AG09309 (cell line): ENCODE results near the gene EFNA4.

Experiments
- DNase-seq: peaks from one replicate; pipeline ENCODE4 v3.0.0-alpha.2; 2010; ENCODE audit warnings: low read depth
- H3K4me3 ChIP-seq: 2 replicates; pipeline ENCODE4 v1.5.1; 2011; ENCODE audit warnings: mild to moderate bottlenecking, low read depth, low read length, moderate library complexity; ENCODE audit not compliant: control insufficient read depth
- TF ChIP-seq, protein P1 (sequence below): IDR thresholded peaks from 2 replicates; pipeline ENCODE4 v1.5.1; 2011; ENCODE audit warnings: mild to moderate bottlenecking, low read depth, low read length, inconsistent platforms; ENCODE audit not compliant: insufficient read depth, control insufficient read depth; ENCODE audit errors: missing control alignments

EFNA4 gene, protein sequence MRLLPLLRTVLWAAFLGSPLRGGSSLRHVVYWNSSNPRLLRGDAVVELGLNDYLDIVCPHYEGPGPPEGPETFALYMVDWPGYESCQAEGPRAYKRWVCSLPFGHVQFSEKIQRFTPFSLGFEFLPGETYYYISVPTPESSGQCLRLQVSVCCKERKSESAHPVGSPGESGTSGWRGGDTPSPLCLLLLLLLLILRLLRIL

DNA sequence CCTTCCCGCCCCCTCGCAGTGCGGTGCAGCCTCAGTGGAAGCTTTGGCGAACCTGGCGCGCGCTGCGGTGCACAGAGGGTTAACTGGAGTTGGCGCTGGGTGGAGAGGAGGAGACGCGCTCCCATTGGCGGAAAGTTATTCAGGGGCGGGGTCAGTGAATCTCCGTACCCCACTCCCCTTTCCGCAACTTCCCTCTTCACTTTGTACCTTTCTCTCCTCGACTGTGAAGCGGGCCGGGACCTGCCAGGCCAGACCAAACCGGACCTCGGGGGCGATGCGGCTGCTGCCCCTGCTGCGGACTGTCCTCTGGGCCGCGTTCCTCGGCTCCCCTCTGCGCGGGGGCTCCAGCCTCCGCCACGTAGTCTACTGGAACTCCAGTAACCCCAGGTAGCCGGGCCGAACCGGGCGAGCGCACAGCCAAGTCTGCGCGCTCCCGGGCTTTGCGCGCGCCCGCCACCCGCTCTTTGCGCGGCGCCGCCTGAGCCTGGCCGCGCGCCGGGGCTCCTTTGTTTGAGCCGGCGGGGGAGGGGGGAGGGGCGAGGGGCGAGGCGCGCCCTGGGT lies at the start of gene EFNA4:
Gene EFNA4 (plus strand): TSS at position 191 of the 561 bp plus-strand sequence. CDS start 84 bp downstream, at position 275.
- peak within 1 kb of the TSS; percentile 81 for H3K4me3 ChIP-seq
- TF ChIP-seq, protein P1, sequence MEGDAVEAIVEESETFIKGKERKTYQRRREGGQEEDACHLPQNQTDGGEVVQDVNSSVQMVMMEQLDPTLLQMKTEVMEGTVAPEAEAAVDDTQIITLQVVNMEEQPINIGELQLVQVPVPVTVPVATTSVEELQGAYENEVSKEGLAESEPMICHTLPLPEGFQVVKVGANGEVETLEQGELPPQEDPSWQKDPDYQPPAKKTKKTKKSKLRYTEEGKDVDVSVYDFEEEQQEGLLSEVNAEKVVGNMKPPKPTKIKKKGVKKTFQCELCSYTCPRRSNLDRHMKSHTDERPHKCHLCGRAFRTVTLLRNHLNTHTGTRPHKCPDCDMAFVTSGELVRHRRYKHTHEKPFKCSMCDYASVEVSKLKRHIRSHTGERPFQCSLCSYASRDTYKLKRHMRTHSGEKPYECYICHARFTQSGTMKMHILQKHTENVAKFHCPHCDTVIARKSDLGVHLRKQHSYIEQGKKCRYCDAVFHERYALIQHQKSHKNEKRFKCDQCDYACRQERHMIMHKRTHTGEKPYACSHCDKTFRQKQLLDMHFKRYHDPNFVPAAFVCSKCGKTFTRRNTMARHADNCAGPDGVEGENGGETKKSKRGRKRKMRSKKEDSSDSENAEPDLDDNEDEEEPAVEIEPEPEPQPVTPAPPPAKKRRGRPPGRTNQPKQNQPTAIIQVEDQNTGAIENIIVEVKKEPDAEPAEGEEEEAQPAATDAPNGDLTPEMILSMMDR, result no peak
- DNase-seq, result no peak

DNA sequence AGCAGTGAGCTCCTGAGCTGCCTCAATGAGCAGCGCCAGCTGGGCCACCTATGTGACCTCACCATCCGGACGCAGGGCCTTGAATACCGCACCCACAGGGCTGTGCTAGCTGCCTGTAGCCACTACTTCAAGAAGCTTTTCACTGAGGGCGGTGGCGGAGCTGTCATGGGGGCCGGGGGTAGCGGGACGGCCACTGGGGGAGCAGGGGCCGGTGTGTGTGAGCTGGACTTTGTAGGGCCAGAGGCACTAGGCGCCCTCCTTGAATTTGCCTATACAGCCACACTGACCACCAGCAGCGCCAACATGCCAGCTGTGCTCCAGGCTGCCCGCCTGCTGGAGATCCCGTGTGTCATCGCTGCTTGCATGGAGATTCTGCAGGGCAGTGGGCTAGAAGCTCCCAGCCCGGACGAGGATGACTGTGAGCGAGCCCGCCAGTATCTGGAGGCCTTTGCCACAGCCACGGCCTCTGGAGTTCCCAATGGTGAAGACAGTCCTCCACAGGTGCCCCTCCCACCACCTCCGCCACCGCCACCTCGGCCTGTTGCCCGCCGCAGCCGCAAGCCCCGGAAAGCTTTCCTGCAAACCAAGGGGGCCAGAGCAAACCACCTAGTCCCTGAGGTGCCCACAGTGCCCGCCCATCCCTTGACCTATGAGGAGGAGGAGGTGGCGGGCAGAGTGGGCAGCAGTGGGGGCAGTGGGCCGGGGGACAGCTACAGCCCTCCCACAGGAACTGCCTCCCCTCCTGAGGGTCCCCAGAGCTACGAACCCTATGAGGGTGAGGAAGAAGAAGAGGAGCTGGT lies 48.6 kb upstream of the EFNA4 start:
- no peak overlapping the region for H3K4me3 ChIP-seq
- TF ChIP-seq, protein P1, result no peak
- DNase-seq, result no peak

DNA sequence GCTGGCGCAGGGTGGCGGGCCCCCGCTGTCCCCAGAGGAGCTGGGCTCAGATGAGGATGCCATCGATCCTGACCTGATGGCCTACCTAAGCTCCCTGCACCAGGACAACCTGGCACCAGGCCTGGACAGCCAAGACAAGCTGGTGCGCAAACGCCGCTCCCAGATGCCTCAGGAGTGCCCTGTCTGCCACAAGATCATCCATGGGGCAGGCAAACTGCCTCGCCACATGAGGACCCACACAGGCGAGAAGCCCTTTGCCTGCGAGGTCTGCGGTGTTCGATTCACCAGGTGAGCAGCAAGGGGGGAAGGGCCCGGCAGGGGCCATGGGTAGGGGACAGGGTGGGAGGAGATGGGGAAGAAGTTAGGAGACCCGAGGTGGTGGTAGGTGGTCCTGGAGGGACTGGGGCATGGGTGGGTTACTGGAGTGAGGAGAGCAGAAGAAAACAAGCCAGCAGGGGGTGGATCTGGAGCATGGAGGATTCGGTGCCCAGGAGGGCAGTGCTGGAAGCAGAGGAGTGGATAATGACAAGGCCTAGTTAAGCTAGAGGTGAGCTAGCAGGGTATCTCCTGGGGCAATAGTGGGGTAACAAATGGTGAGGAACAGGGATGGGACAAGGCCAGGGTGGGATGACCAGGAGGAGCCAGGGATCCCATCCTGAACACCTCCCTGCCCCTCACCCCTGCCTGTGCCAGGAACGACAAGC lies 47.9 kb upstream of the EFNA4 start:
- no peak for DNase-seq
- TF ChIP-seq, protein P1, result no peak
- H3K4me3 ChIP-seq, result no peak overlapping the region

DNA sequence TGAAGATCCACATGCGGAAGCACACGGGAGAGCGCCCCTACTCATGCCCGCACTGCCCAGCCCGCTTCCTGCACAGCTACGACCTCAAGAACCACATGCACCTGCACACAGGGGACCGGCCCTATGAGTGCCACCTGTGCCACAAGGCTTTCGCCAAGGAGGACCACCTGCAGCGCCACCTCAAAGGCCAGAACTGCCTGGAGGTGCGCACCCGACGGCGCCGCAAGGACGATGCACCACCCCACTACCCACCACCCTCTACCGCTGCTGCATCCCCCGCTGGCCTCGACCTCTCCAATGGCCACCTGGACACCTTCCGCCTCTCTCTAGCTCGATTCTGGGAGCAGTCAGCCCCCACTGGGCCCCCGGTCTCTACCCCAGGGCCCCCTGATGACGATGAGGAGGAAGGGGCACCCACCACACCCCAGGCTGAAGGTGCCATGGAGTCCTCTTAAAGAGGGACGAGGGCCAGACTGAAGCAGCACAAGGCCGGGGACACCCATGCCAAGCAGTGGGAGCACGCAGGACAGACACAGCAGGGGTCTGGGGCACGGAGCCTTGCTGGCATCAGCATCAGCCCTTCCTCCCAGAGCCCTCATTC lies 47.2 kb upstream of the EFNA4 start:
- no peak overlapping the region for H3K4me3 ChIP-seq
- DNase-seq, result no peak
- TF ChIP-seq, protein P1, result no peak

DNA sequence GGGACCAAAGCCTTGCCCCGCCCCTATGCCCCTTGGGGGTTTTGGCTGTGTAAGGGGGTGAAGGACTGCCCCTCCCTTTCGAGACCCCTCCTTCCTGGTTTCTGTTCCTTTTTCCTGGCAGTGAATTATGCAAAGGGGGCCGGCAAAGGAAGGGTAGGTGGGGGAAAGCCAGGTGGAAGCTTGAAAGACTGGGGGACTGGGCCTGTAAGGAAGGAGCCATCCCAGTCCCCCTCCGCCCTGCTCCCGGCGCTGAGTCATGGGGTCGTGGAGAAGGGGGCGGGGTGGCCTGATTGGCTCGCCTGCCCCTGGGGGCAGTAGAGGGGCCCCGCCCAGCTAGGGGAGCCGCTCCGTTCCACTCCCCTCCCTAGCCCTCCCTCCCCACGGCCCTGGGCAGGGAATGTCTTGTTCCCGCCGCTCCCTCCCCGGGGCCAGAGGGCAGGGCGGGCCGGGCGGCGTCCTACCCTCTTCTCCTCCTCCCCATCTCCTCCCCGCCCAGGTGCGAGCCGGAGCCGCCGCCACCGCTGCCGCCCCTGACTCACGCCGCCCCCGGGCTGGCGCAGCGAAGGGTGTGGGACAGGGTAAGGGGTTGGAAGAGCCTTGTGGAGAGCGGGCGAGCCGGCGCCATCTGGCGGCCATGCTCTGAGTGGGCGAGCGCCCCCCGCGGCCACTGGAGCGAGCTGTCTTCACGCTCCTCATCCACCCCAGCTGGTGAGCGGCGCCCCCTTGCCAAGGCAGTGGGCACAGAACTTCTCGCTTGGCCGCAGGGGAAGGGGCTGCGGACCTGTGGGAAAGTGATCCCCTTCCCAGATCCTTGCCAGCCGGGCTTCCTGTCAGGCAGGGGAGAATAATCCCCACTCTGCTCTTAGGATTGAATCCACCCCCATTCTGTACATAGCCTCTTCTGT lies 46.2 kb upstream of the EFNA4 start:
- peak; percentile 35 for DNase-seq
- H3K4me3 ChIP-seq, result peak overlapping the region; percentile 26
- TF ChIP-seq, protein P1, result peak; percentile 99

DNA sequence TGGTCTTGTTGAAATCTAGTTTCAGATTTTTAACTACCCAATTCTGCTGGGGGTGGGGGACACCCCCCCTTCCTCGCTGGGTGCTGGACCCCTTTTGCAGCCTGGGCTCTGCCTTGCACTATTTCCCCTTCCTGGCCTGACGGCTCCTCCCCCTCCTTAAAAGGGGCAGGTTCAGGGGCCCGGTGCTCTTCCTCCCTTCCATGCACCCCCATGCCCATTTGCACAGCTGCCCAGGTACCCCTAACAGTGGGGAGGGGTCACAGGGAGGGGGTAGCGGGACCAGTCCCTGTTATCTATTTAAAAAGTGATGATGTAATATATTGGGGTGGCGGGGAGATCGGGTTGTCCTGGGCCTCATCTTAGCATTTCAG lies 45.6 kb upstream of the EFNA4 start:
- no peak overlapping the region for H3K4me3 ChIP-seq
- no peak for DNase-seq
- TF ChIP-seq, protein P1, result no peak
